ENCODE data around the gene ZBED6. TPM values are rescaled to one million over a fixed set of nuclear protein-coding genes. Genes with fewer than 3 reads are reported as not detected.

Gene ZBED6
- total and polyA plus RNA-seq, 2 donors (not counting 1 experiment from before 2014, with no cell fraction given) = 2.8 to 40.0 TPM

- no peaks in the 10 kb centered on the region for H3K27me3 Mint-ChIP-seq
- H3K36me3 ChIP-seq (replicated peaks in 1 of 2; ENCODE audit: control extremely low read depth in 1 of 2, control insufficient read depth in 1 of 2, extremely low read depth in 1 of 2, insufficient read depth in 2 of 2, low read length in 1 of 2) = peaks cover 30 to 83% of the 10 kb centered on the region in 2 experiments
- no peak overlapping the region for H3K4me3 Mint-ChIP-seq
- H3K4me2 ChIP-seq (replicated peaks; ENCODE audit: low read depth, low read length, poor library complexity, severe bottlenecking) = no peak overlapping the region
- peaks cover 59% of the 10 kb centered on the region for H3K79me2 ChIP-seq (ENCODE audit: control insufficient read depth, insufficient read depth, low read length)
- no peak overlapping the region for H3K4me3 ChIP-seq (ENCODE audit: control extremely low read depth in 1 of 5, extremely low read depth in 1 of 5, insufficient read depth in 1 of 5, low read depth in 2 of 5, low read length in 4 of 5)
- ChIA-PET CTCF (interaction anchor here (0.6 kb wide), 1 partner anchor 59 kb away, joined by 5 read pairs; no protein-coding TSS in a partner anchor), POLR2A (no interaction called here)
- WGBS (ENCODE audit: insufficient coverage) = no CpG with 5 or more reads among the region's 1 CpG
- H3K27ac ChIP-seq (ENCODE audit: low read length in 2 of 2) = no peak overlapping the region
- H3K9ac ChIP-seq (ENCODE audit: low read length) = no peak overlapping the region
- no peak overlapping the region for H2AFZ ChIP-seq (ENCODE audit: insufficient read depth, low read depth, low read length, poor library complexity, severe bottlenecking)
- H3K9me3 Mint-ChIP-seq (ENCODE audit: insufficient read depth) = no peaks in the 10 kb centered on the region
- H3K4me1 Mint-ChIP-seq = peaks cover 10% of the 10 kb centered on the region
- intact Hi-C loops (cut with micrococcal nuclease) = no loop called here
- H3K27ac Mint-ChIP-seq = no peak overlapping the region
- ATAC-seq (ENCODE audit: low read depth) = no peak
- no peak for DNase-seq
- H3K27me3 ChIP-seq (replicated peaks in 1 of 4; ENCODE audit: control extremely low read depth in 1 of 4, control insufficient read depth in 3 of 4, insufficient read depth in 4 of 4, low read length in 3 of 4) = no peaks in the 10 kb centered on the region
- H3K9me3 ChIP-seq (ENCODE audit: control extremely low read depth in 1 of 3, control insufficient read depth in 2 of 3, insufficient read depth in 1 of 3, low read length in 2 of 3) = no peaks in the 10 kb centered on the region
- TF ChIP-seq CTCF (IDR thresholded peaks at IDR 0.05) (no peak), EZH2 (IDR thresholded peaks at IDR 0.05; ENCODE audit: borderline replicate concordance, insufficient read depth, low read depth, low read length, poor library complexity, severe bottlenecking) (no peak)
- no peaks in the 10 kb centered on the region for H3K4me1 ChIP-seq (ENCODE audit: control insufficient read depth in 2 of 2, insufficient read depth in 2 of 2, low read length in 2 of 2)
- H4K20me1 ChIP-seq (ENCODE audit: control insufficient read depth, insufficient read depth, low read length, poor library complexity, severe bottlenecking) = peaks cover 66% of the 10 kb centered on the region
Observed at GRCh38 chr1:203823306-203823705, 27.9 kb downstream of the ZBED6 start.

- H3K4me1 ChIP-seq (ENCODE audit: control insufficient read depth in 2 of 2, insufficient read depth in 2 of 2, low read length in 2 of 2) = no peaks in the 10 kb centered on the region
- H3K4me2 ChIP-seq (replicated peaks; ENCODE audit: low read depth, low read length, poor library complexity, severe bottlenecking) = no peak overlapping the region
- TF ChIP-seq CTCF (IDR thresholded peaks at IDR 0.05) = no peak
- no peak for TF ChIP-seq EZH2 (IDR thresholded peaks at IDR 0.05; ENCODE audit: borderline replicate concordance, insufficient read depth, low read depth, low read length, poor library complexity, severe bottlenecking)
- Mint-ChIP-seq H3K27ac (no peak overlapping the region), H3K9me3 (ENCODE audit: insufficient read depth) (no peaks in the 10 kb centered on the region), H3K4me3 (no peak overlapping the region), H3K27me3 (no peaks in the 10 kb centered on the region), H3K4me1 (peaks cover 14% of the 10 kb centered on the region)
- no peak overlapping the region for H3K27ac ChIP-seq (ENCODE audit: low read length in 2 of 2)
- H3K36me3 ChIP-seq (replicated peaks in 1 of 2; ENCODE audit: control extremely low read depth in 1 of 2, control insufficient read depth in 1 of 2, extremely low read depth in 1 of 2, insufficient read depth in 2 of 2, low read length in 1 of 2) = peaks cover 32 to 87% of the 10 kb centered on the region in 2 experiments
- no peak for ATAC-seq (ENCODE audit: low read depth)
- no peaks in the 10 kb centered on the region for H3K9me3 ChIP-seq (ENCODE audit: control extremely low read depth in 1 of 3, control insufficient read depth in 2 of 3, insufficient read depth in 1 of 3, low read length in 2 of 3)
- no peaks in the 10 kb centered on the region for H3K27me3 ChIP-seq (replicated peaks in 1 of 4; ENCODE audit: control extremely low read depth in 1 of 4, control insufficient read depth in 3 of 4, insufficient read depth in 4 of 4, low read length in 3 of 4)
- no peak overlapping the region for H2AFZ ChIP-seq (ENCODE audit: insufficient read depth, low read depth, low read length, poor library complexity, severe bottlenecking)
- H3K9ac ChIP-seq (ENCODE audit: low read length) = no peak overlapping the region
- H3K79me2 ChIP-seq (ENCODE audit: control insufficient read depth, insufficient read depth, low read length) = peaks cover 45% of the 10 kb centered on the region
- ChIA-PET POLR2A (no interaction called here), CTCF (no interaction called here)
- DNase-seq = no peak
- peaks cover 47% of the 10 kb centered on the region for H4K20me1 ChIP-seq (ENCODE audit: control insufficient read depth, insufficient read depth, low read length, poor library complexity, severe bottlenecking)
- intact Hi-C loops (cut with micrococcal nuclease) = no loop called here
- no CpG with 5 or more reads among the region's 2 CpGs for WGBS (ENCODE audit: insufficient coverage)
- H3K4me3 ChIP-seq (ENCODE audit: control extremely low read depth in 1 of 5, extremely low read depth in 1 of 5, insufficient read depth in 1 of 5, low read depth in 2 of 5, low read length in 4 of 5) = no peak overlapping the region
Observed at GRCh38 chr1:203826175-203826574, 30.8 kb downstream of the ZBED6 start.
